GM23248 (cell line): ENCODE results near the gene WDR72. TPM values are rescaled to one million over a fixed set of nuclear protein-coding genes. Genes with fewer than 3 reads are reported as not detected.

Source experiments
- DNase-seq: peaks from one replicate; pipeline ENCODE4 v3.0.0-alpha.2; 2015
- H2AFZ ChIP-seq: fragments of 200-600 bp; sonication (generic); 2 replicates; pipeline ENCODE4 v1.6.1; 2016; ENCODE audit warnings: antibody characterized with exemption
- H3F3A ChIP-seq: fragments of 200-600 bp; sonication (generic); 2 replicates; pipeline ENCODE4 v1.6.1; 2016; ENCODE audit warnings: mild to moderate bottlenecking, antibody characterized with exemption, mixed run types; ENCODE audit not compliant: insufficient read depth
- H3K27ac ChIP-seq: fragments of 200-600 bp; sonication (generic); 2 replicates; pipeline ENCODE4 v1.5.1; 2016; ENCODE audit warnings: mild to moderate bottlenecking
- H3K27me3 ChIP-seq: fragments of 200-600 bp; sonication (generic); replicated peaks from 2 replicates; pipeline ENCODE4 v1.6.1; 2016; ENCODE audit warnings: mild to moderate bottlenecking; ENCODE audit not compliant: insufficient read depth
- H3K36me3 ChIP-seq: fragments of 200-600 bp; sonication (generic); 2 replicates; pipeline ENCODE4 v1.6.1; 2016; ENCODE audit warnings: low read depth, mild to moderate bottlenecking
- H3K4me1 ChIP-seq: fragments of 200-600 bp; sonication (generic); 2 replicates; pipeline ENCODE4 v1.6.1; 2016; ENCODE audit warnings: mild to moderate bottlenecking; ENCODE audit not compliant: insufficient read depth
- H3K4me2 ChIP-seq: fragments of 200-600 bp; sonication (generic); one replicate; pipeline ENCODE4 v1.6.1; 2016; ENCODE audit warnings: mild to moderate bottlenecking; ENCODE audit not compliant: unreplicated experiment
- H3K4me3 ChIP-seq: fragments of 200-600 bp; sonication (generic); 2 replicates; pipeline ENCODE4 v1.5.1; 2016; ENCODE audit warnings: mild to moderate bottlenecking
- H3K79me2 ChIP-seq: fragments of 200-600 bp; sonication (generic); 2 replicates; pipeline ENCODE4 v1.6.1; 2016; ENCODE audit warnings: mild to moderate bottlenecking; ENCODE audit not compliant: insufficient read depth
- H3K9ac ChIP-seq: fragments of 200-600 bp; sonication (generic); 2 replicates; pipeline ENCODE4 v1.6.1; 2016; ENCODE audit warnings: mild to moderate bottlenecking
- H3K9me2 ChIP-seq: fragments of 200-600 bp; sonication (generic); 2 replicates; pipeline ENCODE4 v1.6.1; 2016; ENCODE audit warnings: mixed run types, mild to moderate bottlenecking, moderate library complexity; ENCODE audit not compliant: insufficient read depth
- H3K9me3 ChIP-seq: fragments of 200-600 bp; sonication (generic); one replicate; pipeline ENCODE4 v1.6.1; 2017; ENCODE audit warnings: low read depth
- H4K20me1 ChIP-seq: fragments of 200-600 bp; sonication (generic); 2 replicates; pipeline ENCODE4 v1.6.0; 2016; ENCODE audit not compliant: insufficient read depth
- EZH2 ChIP-seq: fragments of 200-600 bp; sonication (generic); IDR thresholded peaks from 2 replicates; pipeline ENCODE4 v1.6.1; 2018; ENCODE audit warnings: antibody characterized with exemption, mild to moderate bottlenecking; ENCODE audit not compliant: insufficient read depth, poor library complexity, severe bottlenecking
- EZH2phosphoT487 ChIP-seq: fragments of 200-600 bp; sonication (generic); IDR thresholded peaks from 2 replicates; pipeline ENCODE4 v1.6.1; 2018; ENCODE audit warnings: antibody characterized with exemption, moderate library complexity, mild to moderate bottlenecking, low read depth; ENCODE audit not compliant: insufficient read depth
- WGBS, 2 experiments: methylation state at CpG; one replicate each; pipeline ENCODE4 v1.1.6; 2015 to 2017; ENCODE audit warnings: low lambda C conversion rate in 2 of 2, low coverage in 1 of 2; ENCODE audit errors: missing lambda C conversion rate in 2 of 2; 5-methylcytosine and 5-hydroxymethylcytosine counted together
- in situ Hi-C: fragments of 300-500 bp; cut with MboI; formaldehyde crosslinking; loops from 2 replicates; pipeline ENCODE4 v1.15.0; 2020
- polyA plus RNA-seq: library from polyadenylated mRNA; unstranded; fragments of >200 nt; fragmentation: Nextera tagmentation; extraction: Ambion mirVana; gene quantifications from 2 replicates; pipeline ENCODE4 v1.2.1, GENCODE V29; 2016
- total RNA-seq: library from RNA; depleted of rRNA; stranded (reverse); fragments of >200 nt; shearing (Covaris generic); gene quantifications from 2 replicates; pipeline ENCODE4 v1.2.3, GENCODE V29; 2014

WDR72 gene
- total and polyA plus RNA-seq, 2 experiments from 2014 or later: not detected

- no peak overlapping the region for H2AFZ ChIP-seq
- no peaks in the 10 kb centered on the region for H3K27me3 ChIP-seq
- DNase-seq: no peak
- no peak overlapping the region for H3K4me2 ChIP-seq
- no peak overlapping the region for H3K27ac ChIP-seq
- no peaks in the 10 kb centered on the region for H3K4me1 ChIP-seq
- in situ Hi-C loops: no loop called here
- no peak overlapping the region for H3K4me3 ChIP-seq
- no peak overlapping the region for H3K9ac ChIP-seq
- TF ChIP-seq EZH2 (no peak), EZH2phosphoT487 (no peak)
- 9 to 12% methylated on average over 2 of the region's 2 CpGs for WGBS, 2 experiments
- H4K20me1 ChIP-seq: no peaks in the 10 kb centered on the region
- H3K9me2 ChIP-seq: no peaks in the 10 kb centered on the region
- H3K36me3 ChIP-seq: no peaks in the 10 kb centered on the region
- H3K79me2 ChIP-seq: no peaks in the 10 kb centered on the region
- no peaks in the 10 kb centered on the region for H3K9me3 ChIP-seq
- H3F3A ChIP-seq: no peaks in the 10 kb centered on the region
Measured at GRCh38 chr15:53591041-53591440, 168.4 kb downstream of the WDR72 start.

- no peak for DNase-seq
- Histone ChIP-seq H3K4me2 (no peak overlapping the region), H3K27me3 (no peaks in the 10 kb centered on the region), H3K4me3 (no peak overlapping the region), H3K9ac (no peak overlapping the region), H3K36me3 (no peaks in the 10 kb centered on the region), H4K20me1 (no peaks in the 10 kb centered on the region), H3K9me2 (no peaks in the 10 kb centered on the region), H3K9me3 (no peaks in the 10 kb centered on the region), H2AFZ (no peak overlapping the region), H3F3A (no peaks in the 10 kb centered on the region), H3K27ac (no peak overlapping the region), H3K4me1 (no peaks in the 10 kb centered on the region), H3K79me2 (no peaks in the 10 kb centered on the region)
- in situ Hi-C loops: no loop called here
- TF ChIP-seq EZH2phosphoT487: no peak
- TF ChIP-seq EZH2: no peak
- 6 to 10% methylated on average over 2 of the region's 2 CpGs for WGBS, 2 experiments
Measured at GRCh38 chr15:53590380-53590779, 169.1 kb downstream of the WDR72 start.

GRCh38 chr15:53589520-53590057 is 169.9 kb downstream of the WDR72 start:
- Histone ChIP-seq H3K36me3 (no peaks in the 10 kb centered on the region), H3K4me3 (no peak overlapping the region), H4K20me1 (no peaks in the 10 kb centered on the region), H3K27ac (no peak overlapping the region), H2AFZ (no peak overlapping the region), H3K27me3 (no peaks in the 10 kb centered on the region), H3K9me2 (no peaks in the 10 kb centered on the region), H3K9ac (no peak overlapping the region), H3F3A (no peaks in the 10 kb centered on the region), H3K4me2 (no peak overlapping the region), H3K9me3 (no peaks in the 10 kb centered on the region), H3K4me1 (no peaks in the 10 kb centered on the region), H3K79me2 (no peaks in the 10 kb centered on the region)
- TF ChIP-seq EZH2phosphoT487 (no peak), EZH2 (no peak)
- in situ Hi-C loops: no loop called here
- DNase-seq: no peak
- 9 to 13% methylated on average over 5 of the region's 5 CpGs for WGBS, 2 experiments

GRCh38 chr15:53588773-53589172 is 170.7 kb downstream of the WDR72 start:
- WGBS, 2 experiments: 38 to 60% methylated on average over 1 of the region's 1 CpG
- no peaks in the 10 kb centered on the region for H3K9me2 ChIP-seq
- no peaks in the 10 kb centered on the region for H4K20me1 ChIP-seq
- no peak overlapping the region for H3K27ac ChIP-seq
- no peaks in the 10 kb centered on the region for H3K27me3 ChIP-seq
- no peak overlapping the region for H3K4me3 ChIP-seq
- H3K36me3 ChIP-seq: no peaks in the 10 kb centered on the region
- in situ Hi-C loops: no loop called here
- H3K9ac ChIP-seq: no peak overlapping the region
- no peak overlapping the region for H3K4me2 ChIP-seq
- H3K79me2 ChIP-seq: no peaks in the 10 kb centered on the region
- no peak overlapping the region for H2AFZ ChIP-seq
- H3K9me3 ChIP-seq: no peaks in the 10 kb centered on the region
- peak; percentile 2 for DNase-seq
- no peak for TF ChIP-seq EZH2phosphoT487
- no peak for TF ChIP-seq EZH2
- no peaks in the 10 kb centered on the region for H3K4me1 ChIP-seq
- no peaks in the 10 kb centered on the region for H3F3A ChIP-seq

- H3K9me2 ChIP-seq: no peaks in the 10 kb centered on the region
- no peak for TF ChIP-seq EZH2
- no peak for TF ChIP-seq EZH2phosphoT487
- no peaks in the 10 kb centered on the region for H3K9me3 ChIP-seq
- WGBS, 2 experiments: 17 to 21% methylated on average over 3 of the region's 3 CpGs
- H3K79me2 ChIP-seq: no peaks in the 10 kb centered on the region
- H3K4me2 ChIP-seq: no peak overlapping the region
- no peaks in the 10 kb centered on the region for H3K36me3 ChIP-seq
- H2AFZ ChIP-seq: no peak overlapping the region
- no peak overlapping the region for H3K9ac ChIP-seq
- no peaks in the 10 kb centered on the region for H3F3A ChIP-seq
- no peak overlapping the region for H3K4me3 ChIP-seq
- no peak for DNase-seq
- in situ Hi-C loops: no loop called here
- H3K27me3 ChIP-seq: no peaks in the 10 kb centered on the region
- H4K20me1 ChIP-seq: no peaks in the 10 kb centered on the region
- H3K4me1 ChIP-seq: no peaks in the 10 kb centered on the region
- H3K27ac ChIP-seq: no peak overlapping the region
Measured at GRCh38 chr15:53586799-53587198, 172.7 kb downstream of the WDR72 start.
